Measurements from ENCODE around the gene UNC5C. TPM values are rescaled to one million over a fixed set of nuclear protein-coding genes. Genes with fewer than 3 reads are reported as not detected.
A peak's percentile ranks its signal among the peaks of the same experiment; 100 is the strongest.

The UNC5C gene
- total and polyA plus RNA-seq, 9 donors = 0.45 to 1.3 (median 0.80) TPM

- Histone ChIP-seq H3K27me3 (ENCODE audit: control insufficient read depth, insufficient read depth, low read length) (no peaks in the 10 kb centered on the region), H3K36me3 (ENCODE audit: control insufficient read depth, insufficient read depth, low read length) (no peaks in the 10 kb centered on the region), H3K4me3 (ENCODE audit: low read length) (no peak overlapping the region), H3K4me1 (ENCODE audit: control insufficient read depth, insufficient read depth, low read length) (no peaks in the 10 kb centered on the region), H3K27ac (ENCODE audit: low read length) (no peak overlapping the region), H3K9me3 (replicated peaks; ENCODE audit: control insufficient read depth, low read depth, low read length) (no peaks in the 10 kb centered on the region)
- no peak for DNase-seq
Observed at GRCh38 chr4:95238554-95238953, 310.2 kb downstream of the UNC5C start.

- 100% methylated on average over 2 of the region's 7 CpGs for WGBS (ENCODE audit: insufficient coverage)
- no peaks in the 10 kb centered on the region for H3K9me3 ChIP-seq (replicated peaks; ENCODE audit: control insufficient read depth, low read depth, low read length)
- H3K4me1 ChIP-seq (ENCODE audit: control insufficient read depth, insufficient read depth, low read length) = no peaks in the 10 kb centered on the region
- H3K27ac ChIP-seq (ENCODE audit: low read length) = no peak overlapping the region
- no peak overlapping the region for H3K4me3 ChIP-seq (ENCODE audit: low read length)
- no peaks in the 10 kb centered on the region for H3K27me3 ChIP-seq (ENCODE audit: control insufficient read depth, insufficient read depth, low read length)
- H3K36me3 ChIP-seq (ENCODE audit: control insufficient read depth, insufficient read depth, low read length) = no peaks in the 10 kb centered on the region
- DNase-seq = no peak
Observed at GRCh38 chr4:95232358-95233156, 316.2 kb downstream of the UNC5C start.

GRCh38 chr4:95231681-95232080, 317.1 kb downstream of the UNC5C start:
- Histone ChIP-seq H3K27me3 (ENCODE audit: control insufficient read depth, insufficient read depth, low read length) (no peaks in the 10 kb centered on the region), H3K9me3 (replicated peaks; ENCODE audit: control insufficient read depth, low read depth, low read length) (no peaks in the 10 kb centered on the region), H3K36me3 (ENCODE audit: control insufficient read depth, insufficient read depth, low read length) (no peaks in the 10 kb centered on the region), H3K4me3 (ENCODE audit: low read length) (no peak overlapping the region), H3K4me1 (ENCODE audit: control insufficient read depth, insufficient read depth, low read length) (no peaks in the 10 kb centered on the region), H3K27ac (ENCODE audit: low read length) (no peak overlapping the region)
- DNase-seq = no peak

GRCh38 chr4:95225849-95226248, 322.9 kb downstream of the UNC5C start:
- Histone ChIP-seq H3K9me3 (replicated peaks; ENCODE audit: control insufficient read depth, low read depth, low read length) (no peaks in the 10 kb centered on the region), H3K27me3 (ENCODE audit: control insufficient read depth, insufficient read depth, low read length) (no peaks in the 10 kb centered on the region), H3K4me1 (ENCODE audit: control insufficient read depth, insufficient read depth, low read length) (no peaks in the 10 kb centered on the region), H3K36me3 (ENCODE audit: control insufficient read depth, insufficient read depth, low read length) (no peaks in the 10 kb centered on the region), H3K4me3 (ENCODE audit: low read length) (no peak overlapping the region), H3K27ac (ENCODE audit: low read length) (no peak overlapping the region)
- DNase-seq = no peak
- 58% methylated on average over 5 of the region's 6 CpGs for WGBS (ENCODE audit: insufficient coverage)

GRCh38 chr4:95224402-95224801, 324.4 kb downstream of the UNC5C start:
- Histone ChIP-seq H3K27me3 (ENCODE audit: control insufficient read depth, insufficient read depth, low read length) (no peaks in the 10 kb centered on the region), H3K4me3 (ENCODE audit: low read length) (no peak overlapping the region), H3K4me1 (ENCODE audit: control insufficient read depth, insufficient read depth, low read length) (no peaks in the 10 kb centered on the region), H3K36me3 (ENCODE audit: control insufficient read depth, insufficient read depth, low read length) (no peaks in the 10 kb centered on the region), H3K9me3 (replicated peaks; ENCODE audit: control insufficient read depth, low read depth, low read length) (no peaks in the 10 kb centered on the region), H3K27ac (ENCODE audit: low read length) (no peak overlapping the region)
- no peak for DNase-seq
- WGBS (ENCODE audit: insufficient coverage) = no CpG with 5 or more reads among the region's 3 CpGs

GRCh38 chr4:95220205-95221175, 328.3 kb downstream of the UNC5C start:
- Histone ChIP-seq H3K27ac (ENCODE audit: low read length) (no peak overlapping the region), H3K36me3 (ENCODE audit: control insufficient read depth, insufficient read depth, low read length) (no peaks in the 10 kb centered on the region), H3K4me3 (ENCODE audit: low read length) (no peak overlapping the region), H3K27me3 (ENCODE audit: control insufficient read depth, insufficient read depth, low read length) (no peaks in the 10 kb centered on the region), H3K4me1 (ENCODE audit: control insufficient read depth, insufficient read depth, low read length) (no peaks in the 10 kb centered on the region), H3K9me3 (replicated peaks; ENCODE audit: control insufficient read depth, low read depth, low read length) (no peaks in the 10 kb centered on the region)
- DNase-seq = no peak
- WGBS (ENCODE audit: insufficient coverage) = no CpG with 5 or more reads among the region's 1 CpG

GRCh38 chr4:95219109-95219508, 329.7 kb downstream of the UNC5C start:
- WGBS (ENCODE audit: insufficient coverage) = 100% methylated on average over 2 of the region's 5 CpGs
- H3K27me3 ChIP-seq (ENCODE audit: control insufficient read depth, insufficient read depth, low read length) = no peaks in the 10 kb centered on the region
- no peak overlapping the region for H3K27ac ChIP-seq (ENCODE audit: low read length)
- no peaks in the 10 kb centered on the region for H3K36me3 ChIP-seq (ENCODE audit: control insufficient read depth, insufficient read depth, low read length)
- H3K4me1 ChIP-seq (ENCODE audit: control insufficient read depth, insufficient read depth, low read length) = no peaks in the 10 kb centered on the region
- no peak overlapping the region for H3K4me3 ChIP-seq (ENCODE audit: low read length)
- DNase-seq = no peak
- H3K9me3 ChIP-seq (replicated peaks; ENCODE audit: control insufficient read depth, low read depth, low read length) = no peaks in the 10 kb centered on the region

GRCh38 chr4:95217197-95217596, 331.6 kb downstream of the UNC5C start:
- Histone ChIP-seq H3K4me1 (ENCODE audit: control insufficient read depth, insufficient read depth, low read length) (no peaks in the 10 kb centered on the region), H3K36me3 (ENCODE audit: control insufficient read depth, insufficient read depth, low read length) (no peaks in the 10 kb centered on the region), H3K9me3 (replicated peaks; ENCODE audit: control insufficient read depth, low read depth, low read length) (no peaks in the 10 kb centered on the region), H3K4me3 (ENCODE audit: low read length) (no peak overlapping the region), H3K27me3 (ENCODE audit: control insufficient read depth, insufficient read depth, low read length) (no peaks in the 10 kb centered on the region), H3K27ac (ENCODE audit: low read length) (no peak overlapping the region)
- WGBS (ENCODE audit: insufficient coverage) = 67% methylated on average over 1 of the region's 2 CpGs
- DNase-seq = no peak

- no peaks in the 10 kb centered on the region for H3K9me3 ChIP-seq (replicated peaks; ENCODE audit: control insufficient read depth, low read depth, low read length)
- H3K4me1 ChIP-seq (ENCODE audit: control insufficient read depth, insufficient read depth, low read length) = no peaks in the 10 kb centered on the region
- no peaks in the 10 kb centered on the region for H3K36me3 ChIP-seq (ENCODE audit: control insufficient read depth, insufficient read depth, low read length)
- H3K27me3 ChIP-seq (ENCODE audit: control insufficient read depth, insufficient read depth, low read length) = no peaks in the 10 kb centered on the region
- 100% methylated on average over 1 of the region's 3 CpGs for WGBS (ENCODE audit: insufficient coverage)
- no peak overlapping the region for H3K27ac ChIP-seq (ENCODE audit: low read length)
- H3K4me3 ChIP-seq (ENCODE audit: low read length) = no peak overlapping the region
- DNase-seq = no peak
Observed at GRCh38 chr4:95216636-95217035, 332.1 kb downstream of the UNC5C start.

GRCh38 chr4:95215991-95216605, 332.7 kb downstream of the UNC5C start:
- H3K4me1 ChIP-seq (ENCODE audit: control insufficient read depth, insufficient read depth, low read length) = no peaks in the 10 kb centered on the region
- H3K36me3 ChIP-seq (ENCODE audit: control insufficient read depth, insufficient read depth, low read length) = no peaks in the 10 kb centered on the region
- H3K27ac ChIP-seq (ENCODE audit: low read length) = no peak overlapping the region
- H3K4me3 ChIP-seq (ENCODE audit: low read length) = no peak overlapping the region
- peak; percentile 38 for DNase-seq
- no peaks in the 10 kb centered on the region for H3K9me3 ChIP-seq (replicated peaks; ENCODE audit: control insufficient read depth, low read depth, low read length)
- no CpG with 5 or more reads among the region's 7 CpGs for WGBS (ENCODE audit: insufficient coverage)
- no peaks in the 10 kb centered on the region for H3K27me3 ChIP-seq (ENCODE audit: control insufficient read depth, insufficient read depth, low read length)

Data from muscle of leg (tissue), 11 donors.